ENCODE results near the gene TP63.

Gene TP63

GRCh38 chr3:189830401-189830800 lies 199.2 kb downstream of the TP63 start:
- no peak for DNase-seq

DNA sequence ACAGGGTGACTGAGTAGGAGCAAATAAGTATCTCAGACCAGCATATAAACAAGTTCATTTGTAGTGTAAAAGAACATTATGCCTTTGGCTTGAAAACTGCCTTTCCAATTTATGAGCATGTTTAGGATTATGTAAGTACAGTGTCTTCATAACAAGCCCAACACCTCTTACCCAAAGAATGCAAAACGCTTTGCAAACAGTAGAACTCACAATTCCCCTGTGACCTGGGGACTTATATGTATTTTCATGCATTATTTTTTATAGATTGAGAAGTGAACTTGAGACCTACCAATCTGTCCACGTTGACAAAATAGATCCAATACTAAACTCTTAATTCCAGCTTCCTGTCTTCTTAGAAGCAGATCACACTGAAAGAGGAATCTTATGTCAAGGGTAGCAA lies 202.1 kb downstream of the TP63 start:
- DNase-seq, result no peak

- DNase-seq, result no peak
Measured at GRCh38 chr3:189833996-189834395, 202.8 kb downstream of the TP63 start.

- no peak for DNase-seq
Measured at GRCh38 chr3:189834462-189834861, 203.3 kb downstream of the TP63 start.

DNA sequence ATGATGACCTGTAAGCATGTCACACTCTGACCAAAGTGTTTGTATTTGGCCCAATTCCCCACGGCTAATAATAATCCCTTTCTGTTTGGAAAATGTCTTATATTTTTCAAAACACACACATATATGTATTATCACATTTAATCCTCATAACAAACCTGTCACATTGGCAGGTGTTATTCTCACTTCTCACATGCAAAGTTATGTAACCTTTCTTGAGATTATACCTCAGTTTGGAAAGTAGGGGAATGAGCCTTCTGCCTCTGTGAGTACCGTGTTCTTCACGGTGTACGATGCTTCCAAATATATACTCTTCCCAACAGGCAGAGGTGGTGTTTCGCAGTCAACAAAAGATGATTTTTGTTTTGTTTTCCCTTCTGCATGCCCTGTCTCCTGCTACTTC lies 205.6 kb downstream of the TP63 start:
- DNase-seq, result no peak

DNA sequence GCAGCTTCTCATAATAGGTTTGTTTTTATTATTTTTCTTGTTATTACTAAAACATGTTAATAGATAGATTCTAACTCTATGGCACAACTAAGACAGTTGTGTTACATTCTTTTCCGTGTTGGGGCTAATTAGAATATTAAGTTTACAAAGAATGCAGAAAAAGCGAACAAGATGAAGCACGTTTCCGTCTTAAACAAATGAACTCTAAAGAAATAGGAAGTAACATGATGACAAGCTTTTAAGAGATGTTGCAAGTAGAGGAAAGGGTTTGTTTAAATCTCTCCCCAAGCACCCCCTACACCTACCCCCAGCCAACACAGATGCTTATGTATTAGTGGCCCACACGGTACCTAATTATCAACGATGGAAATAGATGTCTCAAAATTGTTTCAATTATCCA lies 207.1 kb downstream of the TP63 start:
- DNase-seq, result no peak

- DNase-seq, result peak; percentile 64
Measured at GRCh38 chr3:189839576-189839975, 208.4 kb downstream of the TP63 start.

GRCh38 chr3:189841473-189842205 lies 210.4 kb downstream of the TP63 start:
- peak; percentile 79 for DNase-seq

DNA sequence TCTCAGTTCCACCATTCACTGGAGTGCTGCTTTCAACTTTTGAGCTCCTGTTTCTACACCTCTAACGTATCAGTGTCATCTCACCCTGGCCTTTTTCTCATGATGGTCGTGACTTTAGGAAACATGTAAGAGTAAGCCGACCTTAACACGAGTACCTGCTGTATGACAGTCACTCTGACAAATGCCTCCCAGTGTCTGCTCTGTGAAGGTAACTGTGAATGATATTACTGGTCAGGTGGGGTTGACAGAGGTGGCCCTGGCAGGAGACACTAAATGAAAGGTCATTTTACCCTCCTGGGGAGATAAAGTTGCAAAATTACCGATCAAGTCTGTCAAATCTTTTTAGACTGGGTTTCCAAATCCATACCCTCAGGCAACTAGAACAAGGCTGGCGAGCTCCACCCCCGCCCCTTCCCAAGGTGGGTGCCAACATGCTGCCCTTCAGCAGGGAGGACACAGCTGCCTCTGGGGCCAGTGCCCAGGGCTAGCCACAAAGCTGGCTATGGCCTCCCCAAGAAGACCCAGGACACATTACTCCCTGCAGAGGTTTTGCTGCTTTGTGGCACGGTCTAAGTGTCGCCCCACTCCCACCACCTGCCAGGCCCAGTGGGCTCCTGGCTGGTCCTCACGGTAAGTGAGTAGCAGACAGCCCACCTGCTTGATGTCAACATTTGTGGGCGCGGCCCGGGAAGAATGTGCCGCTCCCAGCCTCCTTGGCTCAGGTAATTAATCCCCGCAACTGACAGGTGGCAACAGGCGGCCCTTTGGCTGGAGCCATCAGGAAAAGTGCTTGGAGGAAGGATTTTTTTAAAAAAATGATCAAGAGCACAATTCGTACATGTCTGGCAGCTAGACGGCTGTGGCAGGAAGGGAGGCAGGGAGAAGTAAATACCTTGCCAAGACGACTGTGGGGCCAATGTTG lies 211.8 kb downstream of the TP63 start:
- no peak for DNase-seq

GRCh38 chr3:189845069-189845468 lies 213.9 kb downstream of the TP63 start:
- DNase-seq, result no peak

DNA sequence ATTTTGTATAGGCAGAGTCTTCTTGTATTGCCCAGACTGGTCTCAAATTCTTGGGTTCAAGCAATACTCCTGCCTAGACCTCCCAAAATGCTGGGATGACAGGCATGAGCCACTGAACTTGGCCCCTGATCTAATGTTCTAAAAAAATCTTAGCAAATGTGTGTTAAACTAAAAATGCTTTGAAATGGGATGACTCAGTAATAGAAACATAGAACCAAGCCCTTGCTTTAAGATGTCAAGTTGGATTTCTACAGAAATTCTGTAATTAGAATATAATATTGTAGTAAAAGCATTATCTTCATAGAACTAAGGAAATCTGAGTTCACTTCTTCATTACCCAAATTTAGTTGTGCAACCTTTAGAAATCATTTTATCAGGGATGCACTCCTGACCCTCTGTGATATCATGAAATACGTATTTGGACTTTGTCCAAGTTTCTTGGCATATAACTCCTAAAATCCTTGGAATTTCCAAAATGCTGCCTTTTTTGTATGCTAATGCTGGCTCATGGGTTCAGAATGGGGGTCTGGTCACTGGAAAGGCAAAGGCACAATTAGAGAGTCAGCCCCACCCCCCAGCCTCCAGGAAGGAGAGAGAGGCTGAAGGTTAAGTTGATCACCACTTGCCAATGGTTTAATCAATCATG lies 217.3 kb downstream of the TP63 start:
- peak; percentile 71 for DNase-seq

- peak; percentile 17 for DNase-seq
Measured at GRCh38 chr3:189849262-189849661, 218.1 kb downstream of the TP63 start.

DNA sequence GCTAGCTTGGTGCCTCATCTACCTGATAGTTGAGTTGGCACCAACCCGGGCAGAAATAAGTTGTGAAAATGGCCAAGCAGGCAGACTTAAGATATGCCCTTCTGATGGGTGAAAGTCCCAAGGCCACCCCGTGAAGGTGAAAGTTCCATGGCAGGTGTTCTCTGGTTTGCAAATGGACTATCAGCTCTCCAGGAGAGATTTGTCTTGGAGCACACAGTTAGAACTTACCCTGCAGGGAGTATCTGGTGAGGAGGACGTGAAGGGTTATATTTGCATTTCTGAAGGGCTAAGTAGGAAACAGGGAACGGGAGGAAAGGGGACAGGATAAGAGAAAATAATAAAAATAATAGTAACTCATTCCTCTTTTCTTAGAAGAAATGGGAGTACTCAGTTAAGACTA lies 220.5 kb downstream of the TP63 start:
- DNase-seq, result no peak

- no peak for DNase-seq
Measured at GRCh38 chr3:189853906-189854305, 222.7 kb downstream of the TP63 start.

DNA sequence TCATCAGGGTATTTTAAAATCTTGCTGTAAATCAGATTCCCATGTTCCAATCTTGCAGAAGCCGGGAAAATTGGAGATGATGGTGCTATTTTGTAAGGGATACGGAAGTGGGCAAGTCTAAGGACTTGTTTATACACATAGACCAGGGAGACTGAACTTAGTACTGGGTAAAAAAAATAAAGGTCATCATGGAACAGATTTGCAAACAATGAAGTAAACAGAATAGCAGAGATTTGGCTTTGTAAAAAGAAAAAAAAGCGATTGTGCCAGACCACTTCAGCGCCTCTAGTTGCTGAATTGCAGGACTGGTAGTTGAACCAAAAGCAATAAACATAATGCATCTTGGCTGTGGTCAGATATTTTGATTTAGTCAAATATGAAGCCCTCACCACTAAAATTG lies 229.1 kb downstream of the TP63 start:
- no peak for DNase-seq

GRCh38 chr3:189862385-189862998 lies 231.3 kb downstream of the TP63 start:
- peak; percentile 83 for DNase-seq

- peak; percentile 95 for DNase-seq
Measured at GRCh38 chr3:189863031-189863430, 231.8 kb downstream of the TP63 start.

DNA sequence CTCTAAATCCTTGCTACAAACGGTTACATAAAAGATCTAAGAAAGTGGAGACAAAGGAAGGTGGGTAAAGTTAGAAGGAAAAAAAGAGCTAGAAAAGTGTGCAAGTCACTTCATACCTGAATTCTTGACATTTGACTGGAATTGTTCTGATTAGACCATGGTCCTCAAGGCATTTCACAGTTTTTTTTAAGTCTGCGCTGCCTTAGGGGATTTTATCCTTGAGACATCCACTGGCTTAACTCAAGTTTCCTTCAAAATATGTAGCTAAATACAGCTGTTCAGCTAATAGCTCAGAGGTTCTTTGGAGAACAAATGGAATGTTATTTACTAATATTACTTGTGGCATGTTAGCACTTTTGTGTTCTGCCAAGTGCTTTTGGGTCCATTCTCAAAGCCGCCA lies 236.9 kb downstream of the TP63 start:
- no peak for DNase-seq

DNA sequence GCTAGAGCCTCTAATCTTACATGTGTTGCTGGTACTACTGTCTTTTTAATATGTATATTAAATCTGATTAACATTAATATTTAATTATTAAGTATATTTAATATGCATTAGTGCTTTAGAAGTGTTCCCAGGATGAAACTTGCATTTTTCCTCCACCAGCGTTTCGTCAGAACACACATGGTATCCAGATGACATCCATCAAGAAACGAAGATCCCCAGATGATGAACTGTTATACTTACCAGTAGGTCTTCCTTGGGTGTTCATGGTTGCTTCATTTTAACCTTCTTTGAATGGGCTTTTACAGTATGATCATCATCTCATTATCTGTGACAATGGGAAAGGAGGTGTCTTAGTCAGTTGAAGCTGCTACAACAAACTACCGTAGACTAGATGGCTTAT lies 238.0 kb downstream of the TP63 start:
- no peak for DNase-seq

GRCh38 chr3:189871418-189871817 lies 240.2 kb downstream of the TP63 start:
- no peak for DNase-seq

DNA sequence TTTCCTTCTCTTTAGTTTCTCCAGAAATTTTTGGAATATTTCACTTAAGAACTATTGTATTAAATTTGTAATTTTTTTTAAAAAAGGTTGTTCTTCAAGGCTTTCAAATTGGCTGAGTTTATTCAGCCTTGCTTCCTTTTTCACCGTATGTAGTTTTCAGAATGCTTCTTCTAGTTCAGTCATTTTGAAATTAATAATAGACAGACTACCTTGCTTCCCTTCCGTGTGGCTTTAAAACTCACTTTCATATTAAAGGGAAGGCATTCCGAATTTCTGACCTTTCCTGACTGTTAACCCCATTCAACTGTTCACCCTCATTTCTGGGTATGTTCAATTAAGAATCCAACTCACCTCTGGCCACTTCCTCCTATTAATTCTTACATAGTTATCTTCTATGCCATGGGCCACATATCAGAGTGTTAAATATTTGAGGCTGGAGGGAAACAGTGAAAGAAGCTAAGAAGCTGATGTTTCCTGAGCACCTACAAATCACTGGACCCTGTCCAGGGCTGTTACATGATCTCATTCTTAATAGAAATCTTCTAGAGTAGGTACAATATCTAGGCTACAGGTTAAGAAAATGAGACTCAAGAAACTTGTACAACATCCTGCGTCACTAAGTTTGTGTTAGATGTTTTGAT lies 252.0 kb downstream of the TP63 start:
- DNase-seq, result peak; percentile 5

- no peak for DNase-seq
Measured at GRCh38 chr3:189890496-189890895, 259.3 kb downstream of the TP63 start.

GRCh38 chr3:189896533-189896932 lies 265.3 kb downstream of the TP63 start:
- no peak for DNase-seq
